IPS-15b (cell line): ENCODE measurements around the gene TNNC2.
"Not testable (repeated sequence)": the region's sequence is repeated elsewhere in the genome, so short reads cannot be mapped to it uniquely, and the experiment has no call there.

Source experiments
- H3K27me3 ChIP-seq: one replicate; pipeline ENCODE4 v1.6.1; 2013; ENCODE audit warnings: low read length; ENCODE audit not compliant: control insufficient read depth, insufficient read depth
- H3K36me3 ChIP-seq: one replicate; pipeline ENCODE4 v1.6.1; 2013; ENCODE audit warnings: low read length; ENCODE audit not compliant: control insufficient read depth, insufficient read depth
- H3K4me1 ChIP-seq: one replicate; pipeline ENCODE4 v1.6.1; 2013; ENCODE audit warnings: mild to moderate bottlenecking, low read length; ENCODE audit not compliant: control insufficient read depth, insufficient read depth
- H3K4me3 ChIP-seq: one replicate; pipeline ENCODE4 v1.5.1; 2013; ENCODE audit warnings: low read depth, low read length
- H3K9ac ChIP-seq: one replicate; pipeline ENCODE4 v1.6.1; 2013; ENCODE audit warnings: low read depth, mild to moderate bottlenecking, low read length
- H3K9me3 ChIP-seq: one replicate; pipeline ENCODE4 v1.6.1; 2013; ENCODE audit warnings: mild to moderate bottlenecking, low read length; ENCODE audit not compliant: control insufficient read depth, insufficient read depth

Gene TNNC2

DNA sequence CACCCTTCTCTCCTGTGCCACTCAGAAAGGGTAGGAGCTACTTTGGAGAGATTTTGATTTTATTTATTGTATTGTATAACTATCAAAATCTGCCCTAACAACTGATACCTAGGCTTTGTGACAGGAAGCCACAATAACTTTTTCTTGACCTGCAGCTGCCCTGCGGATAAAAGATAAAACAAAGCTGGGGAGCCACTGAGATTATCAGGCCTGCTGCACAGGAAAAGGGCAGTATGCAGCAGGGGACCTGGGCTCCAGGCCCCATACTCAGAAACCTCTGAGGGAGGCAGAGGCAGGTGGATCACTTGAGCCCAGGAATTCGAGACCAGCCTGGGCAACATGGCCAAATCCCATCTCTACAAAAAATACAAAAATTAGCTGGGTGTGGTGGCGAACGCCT lies 5.5 kb upstream of the TNNC2 start:
- Histone ChIP-seq H3K4me3 (no peak overlapping the region), H3K27me3 (no peaks in the 10 kb centered on the region), H3K9ac (no peak overlapping the region), H3K4me1 (peaks cover 5% of the 10 kb centered on the region), H3K9me3 (no peaks in the 10 kb centered on the region), H3K36me3 (no peaks in the 10 kb centered on the region)

DNA sequence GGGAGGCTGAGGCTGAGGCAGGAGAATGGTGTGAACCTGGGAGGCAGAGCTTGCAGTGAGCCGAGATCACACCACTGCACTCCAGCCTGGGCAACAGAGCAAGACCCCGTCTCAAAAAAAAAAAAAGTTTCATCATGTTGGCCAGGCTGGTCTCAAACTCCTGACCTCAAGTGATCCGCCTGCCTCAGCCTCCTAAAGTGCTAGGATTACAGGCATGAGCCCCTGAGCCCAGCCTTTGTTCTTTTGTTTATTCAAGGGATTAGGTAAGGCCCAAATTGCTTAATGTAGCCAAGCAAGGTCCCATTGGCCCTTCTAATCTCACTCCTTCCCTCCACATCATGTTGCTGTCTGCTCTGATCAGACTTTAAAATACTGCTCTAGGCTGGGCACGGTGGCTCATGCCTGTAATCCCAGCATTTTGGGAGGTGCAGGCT lies 2.6 kb upstream of the TNNC2 start:
- H3K4me1 ChIP-seq, H3K9me3 ChIP-seq, H3K27me3 ChIP-seq, H3K36me3 ChIP-seq, H3K9ac ChIP-seq, H3K4me3 ChIP-seq: not testable (repeated sequence)

DNA sequence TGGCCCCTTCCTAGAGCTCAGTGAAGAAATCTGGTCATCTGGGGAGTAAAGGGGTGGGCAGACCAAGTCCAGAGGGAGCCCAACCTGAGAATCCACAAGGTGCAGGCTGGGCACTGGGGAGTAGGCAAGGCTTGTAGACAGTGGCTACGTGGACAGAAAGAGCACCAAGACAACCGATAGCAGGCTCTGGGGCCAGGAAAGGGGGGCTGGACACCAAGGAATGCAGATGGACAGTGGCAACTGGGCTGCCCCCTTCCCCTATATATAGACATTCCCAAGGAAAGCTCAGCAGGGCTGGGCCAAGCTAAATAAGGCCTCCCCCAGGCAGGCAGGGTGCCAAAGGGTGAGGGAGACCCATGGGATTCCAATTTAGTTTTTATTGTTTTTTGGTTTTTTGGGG lies 1.5 kb upstream of the TNNC2 start:
- Histone ChIP-seq H3K4me1 (peaks cover 7% of the 10 kb centered on the region), H3K9ac (no peak overlapping the region), H3K9me3 (no peaks in the 10 kb centered on the region), H3K27me3 (peaks cover 4% of the 10 kb centered on the region), H3K4me3 (no peak overlapping the region), H3K36me3 (no peaks in the 10 kb centered on the region)

DNA sequence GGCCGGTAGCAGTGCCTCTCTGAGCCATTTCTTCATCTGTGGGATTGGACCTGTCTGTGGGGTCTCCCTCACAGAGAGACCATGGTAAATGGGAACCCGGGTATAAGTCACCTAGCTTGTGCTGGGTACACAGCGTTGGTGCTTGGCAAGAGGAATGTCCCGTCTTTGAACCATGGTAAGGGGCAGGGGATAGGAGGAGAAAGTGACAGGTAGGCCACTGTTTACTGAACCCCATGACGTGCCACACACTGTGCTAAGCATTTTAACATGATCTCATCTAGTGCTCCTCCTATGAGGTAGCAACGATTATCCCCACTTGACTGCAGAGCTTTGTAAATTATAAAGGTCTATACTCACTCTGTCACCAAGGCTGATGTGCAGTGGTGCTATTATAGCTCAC lies 600 bp upstream of the TNNC2 start:
- no peaks in the 10 kb centered on the region for H3K36me3 ChIP-seq
- H3K9ac ChIP-seq: no peak overlapping the region
- peaks cover 11% of the 10 kb centered on the region for H3K27me3 ChIP-seq
- no peak overlapping the region for H3K4me3 ChIP-seq
- H3K4me1 ChIP-seq: peaks cover 2% of the 10 kb centered on the region
- no peaks in the 10 kb centered on the region for H3K9me3 ChIP-seq

DNA sequence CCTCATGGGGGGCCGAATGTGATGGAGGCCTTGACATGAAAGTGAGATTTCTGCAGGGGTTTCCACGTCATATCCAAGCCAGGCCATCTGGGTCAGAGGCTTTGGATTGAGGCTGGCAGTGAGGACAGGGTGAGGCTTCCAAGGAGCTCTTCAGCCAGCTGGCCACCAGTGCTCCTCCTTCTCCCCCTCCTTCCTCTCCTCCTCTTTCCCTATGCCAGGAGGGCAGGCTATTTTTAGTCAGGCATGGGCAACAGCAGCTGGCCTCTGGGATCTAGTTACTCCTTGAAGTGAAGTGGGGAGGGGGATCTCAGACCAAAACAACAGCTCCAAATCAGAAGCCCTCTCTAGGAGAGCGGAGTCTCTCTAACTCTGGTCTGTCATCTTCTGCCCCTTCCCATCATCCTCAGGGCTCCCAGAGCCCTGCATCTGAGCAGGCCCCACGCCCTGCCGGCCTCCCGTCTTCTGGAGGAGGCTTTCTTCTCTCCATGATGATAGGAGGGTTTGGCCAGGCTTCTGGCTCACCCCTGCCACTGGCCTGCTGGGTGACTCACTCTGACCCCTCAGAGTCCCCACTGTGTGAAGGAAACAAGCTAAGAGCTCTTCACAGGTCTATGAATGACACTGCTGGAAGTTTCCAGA lies 612 bp downstream of the TNNC2 start:
- Histone ChIP-seq H3K4me1 (peaks cover 2% of the 10 kb centered on the region), H3K4me3 (no peak overlapping the region), H3K9ac (no peak overlapping the region), H3K27me3 (peaks cover 15% of the 10 kb centered on the region), H3K9me3 (no peaks in the 10 kb centered on the region), H3K36me3 (no peaks in the 10 kb centered on the region)

DNA sequence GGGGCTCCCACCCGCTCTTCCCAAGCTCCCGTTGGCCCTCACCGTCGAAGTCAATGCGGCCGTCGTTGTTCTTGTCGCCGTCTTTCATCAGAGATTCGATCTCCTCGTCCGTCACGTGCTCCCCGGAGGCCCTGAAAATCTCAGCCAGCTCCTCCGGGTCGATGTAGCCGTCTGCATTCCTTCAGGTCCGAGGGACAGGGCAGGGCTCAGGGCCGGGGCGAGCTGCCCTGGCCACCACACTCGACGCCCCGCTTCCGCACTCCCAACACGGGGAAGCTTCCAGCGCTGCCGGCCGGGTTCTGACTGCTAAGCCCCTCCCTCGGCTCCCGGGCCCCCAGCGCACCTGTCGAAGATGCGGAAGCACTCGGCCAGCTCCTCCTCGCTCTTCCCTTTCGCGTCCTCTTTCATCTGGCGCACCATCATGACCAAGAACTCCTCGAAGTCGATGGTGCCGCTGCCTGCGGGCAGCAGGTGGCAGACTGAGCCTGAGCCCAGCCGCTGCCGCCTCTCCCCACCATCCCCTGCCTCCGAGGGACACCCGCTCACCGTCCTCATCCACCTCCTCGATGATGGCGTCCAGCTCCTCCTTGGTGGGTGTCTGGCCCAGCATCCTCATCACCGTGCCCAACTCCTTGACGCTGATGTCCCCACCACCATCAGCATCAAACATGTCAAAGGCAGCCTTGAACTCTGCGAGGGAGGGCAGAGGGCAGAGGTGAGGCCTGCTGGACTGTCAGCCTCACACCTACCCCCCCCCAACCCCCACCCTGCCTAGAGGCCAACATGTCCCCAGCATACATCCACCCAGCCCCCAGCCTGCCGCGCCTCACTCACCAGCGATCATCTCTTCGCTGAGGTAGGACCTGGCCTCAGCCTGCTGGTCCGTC lies 2.9 kb downstream of the TNNC2 start:
- no peak overlapping the region for H3K9ac ChIP-seq
- H3K4me3 ChIP-seq: peak overlapping the region; percentile 18
- no peaks in the 10 kb centered on the region for H3K36me3 ChIP-seq
- peaks cover 2% of the 10 kb centered on the region for H3K4me1 ChIP-seq
- H3K27me3 ChIP-seq: peaks cover 15% of the 10 kb centered on the region
- no peaks in the 10 kb centered on the region for H3K9me3 ChIP-seq

DNA sequence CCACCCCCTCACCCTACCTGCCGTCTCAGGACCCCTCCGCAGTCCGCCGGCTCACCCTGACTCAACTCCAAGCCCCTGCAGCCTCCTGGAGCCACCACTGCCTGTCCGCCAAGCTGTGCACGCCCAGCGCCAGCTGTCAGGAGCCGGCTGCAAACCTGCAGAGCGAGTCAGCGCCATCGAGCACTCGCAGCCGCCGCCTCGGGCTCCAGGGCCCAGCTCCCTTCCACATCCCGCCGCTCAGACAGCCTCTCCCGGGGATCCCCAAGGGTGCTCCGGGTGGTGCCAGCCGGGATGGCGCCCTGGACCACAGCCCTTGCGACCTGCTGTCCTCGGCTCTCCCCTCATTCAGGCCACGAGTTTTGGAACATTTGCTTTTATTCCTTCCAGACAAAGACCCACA lies 4.3 kb downstream of the TNNC2 start:
- no peaks in the 10 kb centered on the region for H3K9me3 ChIP-seq
- H3K9ac ChIP-seq: no peak overlapping the region
- H3K4me3 ChIP-seq: peak overlapping the region; percentile 32
- H3K4me1 ChIP-seq: peaks cover 2% of the 10 kb centered on the region
- H3K36me3 ChIP-seq: no peaks in the 10 kb centered on the region
- peaks cover 15% of the 10 kb centered on the region for H3K27me3 ChIP-seq

DNA sequence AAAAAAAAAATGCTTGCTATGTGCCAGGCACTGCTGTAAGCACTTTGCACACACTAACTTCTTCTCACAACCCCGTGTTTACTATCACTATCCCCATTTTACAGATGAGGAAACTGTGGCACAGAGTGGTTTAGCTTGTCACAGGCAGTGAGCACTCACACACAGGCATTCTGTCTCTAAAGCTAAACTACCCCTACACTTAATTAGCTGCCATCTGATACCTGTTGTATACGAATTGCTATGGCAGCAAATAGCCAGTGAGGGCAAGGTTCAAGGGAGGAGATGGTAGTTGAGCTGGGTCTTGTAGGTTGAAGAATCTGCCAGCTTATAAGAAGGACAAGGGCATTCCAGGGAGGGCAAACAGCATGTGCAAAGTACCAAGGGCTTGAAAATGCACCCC lies 5.2 kb downstream of the TNNC2 start:
- Histone ChIP-seq H3K9me3 (no peaks in the 10 kb centered on the region), H3K36me3 (peaks cover 2% of the 10 kb centered on the region), H3K4me1 (peaks cover 2% of the 10 kb centered on the region), H3K4me3 (no peak overlapping the region), H3K9ac (no peak overlapping the region), H3K27me3 (peaks cover 15% of the 10 kb centered on the region)

DNA sequence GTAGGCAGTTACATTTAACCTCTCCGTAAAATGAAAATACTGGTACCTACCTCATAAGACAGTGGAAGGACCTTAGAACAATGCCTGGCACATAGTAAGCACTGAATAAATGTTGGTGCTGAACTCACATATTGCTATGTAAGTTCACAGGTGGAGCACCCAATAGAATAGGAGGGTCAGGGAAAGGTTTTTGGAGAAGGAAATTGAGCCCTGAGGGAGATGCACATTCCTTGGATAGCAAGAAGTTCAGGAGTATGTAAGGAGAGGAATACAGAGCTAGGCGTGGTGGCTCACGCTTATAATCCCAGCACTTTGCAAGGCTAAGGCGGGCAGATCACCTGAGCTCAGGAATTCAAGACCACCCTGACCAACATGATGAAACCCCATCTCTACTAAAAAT lies 7.6 kb downstream of the TNNC2 start:
- H3K4me1 ChIP-seq: no peaks in the 10 kb centered on the region

DNA sequence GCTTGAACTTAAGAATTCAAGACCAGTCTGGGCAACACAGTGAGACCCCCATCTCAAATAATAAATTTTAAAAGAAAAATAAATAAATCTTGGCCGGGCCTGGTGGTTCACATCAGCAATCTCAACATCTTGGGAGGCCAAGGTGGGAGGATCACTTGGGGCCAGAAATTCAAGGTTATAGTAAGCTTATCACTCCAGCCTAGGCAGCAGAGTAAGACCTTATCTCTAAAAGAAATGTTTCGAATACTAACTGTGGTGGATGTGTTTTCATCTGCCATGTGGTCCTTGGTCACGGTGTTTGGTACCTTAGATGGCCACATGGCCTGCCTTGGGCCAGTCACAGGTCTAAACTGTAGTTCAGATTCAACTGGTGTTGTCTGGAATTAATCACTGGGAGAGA lies 8.9 kb downstream of the TNNC2 start:
- Histone ChIP-seq H3K9ac (no peak overlapping the region), H3K4me3 (no peak overlapping the region), H3K27me3 (peaks cover 8% of the 10 kb centered on the region), H3K4me1 (no peaks in the 10 kb centered on the region), H3K9me3 (no peaks in the 10 kb centered on the region), H3K36me3 (peaks cover 24% of the 10 kb centered on the region)

More for the DNA sequence above, 7.6 kb downstream of the TNNC2 start:
- Histone ChIP-seq H3K27me3 (peaks cover 15% of the 10 kb centered on the region), H3K36me3 (peaks cover 21% of the 10 kb centered on the region), H3K9ac (no peak overlapping the region), H3K4me3 (no peak overlapping the region), H3K9me3 (no peaks in the 10 kb centered on the region)

DNA sequence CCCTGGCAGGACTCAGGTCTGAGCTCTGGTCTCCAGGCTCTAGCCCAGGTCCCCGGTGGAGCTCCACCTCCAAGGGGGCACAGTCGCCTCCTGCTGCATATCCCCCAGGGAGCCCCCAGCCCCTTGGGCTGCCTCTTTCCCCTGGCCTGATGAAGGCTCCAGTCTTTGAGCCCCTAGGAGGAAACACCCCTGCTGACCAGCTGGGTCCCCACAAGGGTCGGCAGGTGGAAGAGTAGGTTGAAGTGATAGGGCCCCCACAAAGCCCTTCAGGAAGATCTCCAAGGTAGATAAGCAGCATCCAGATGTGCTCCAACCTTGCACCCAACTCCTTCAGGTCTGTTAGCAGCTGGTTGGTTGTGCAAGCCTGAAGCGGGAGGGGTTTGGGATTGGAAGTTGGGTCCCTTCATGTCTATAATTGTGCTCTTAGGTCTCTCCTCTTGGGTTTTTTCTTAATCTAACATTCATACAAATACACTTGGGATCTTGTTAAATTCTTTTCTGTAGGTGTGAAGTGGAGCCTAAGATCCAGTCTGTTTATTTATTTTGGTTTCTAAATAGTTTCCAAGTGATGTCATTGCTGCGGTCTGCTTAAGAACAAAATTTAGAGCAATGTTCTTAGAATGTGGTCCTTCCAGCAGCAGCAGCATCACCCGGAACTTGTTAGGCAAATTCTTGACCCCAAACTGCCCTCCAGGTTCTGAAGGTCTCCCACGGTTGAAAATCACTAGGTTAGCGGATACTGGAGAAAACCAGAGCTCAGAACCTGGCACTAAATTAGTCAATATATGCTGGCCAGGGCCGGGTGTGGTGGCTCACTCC lies 9.5 kb downstream of the TNNC2 start:
- H3K9ac ChIP-seq: no peak overlapping the region

More for the DNA sequence above, 9.5 kb downstream of the TNNC2 start:
- Histone ChIP-seq H3K4me3 (no peak overlapping the region), H3K4me1 (no peaks in the 10 kb centered on the region), H3K9me3 (no peaks in the 10 kb centered on the region), H3K36me3 (peaks cover 24% of the 10 kb centered on the region), H3K27me3 (peaks cover 2% of the 10 kb centered on the region)
